SIG-M5 treated with dmso at 0.1 percent for 504 hours (cell line): ENCODE data around the gene VOPP1.

Source experiments
- DNase-seq: peaks from one replicate; lab custom pipeline; 2025; ENCODE audit not compliant: unreplicated experiment; lab: John Stamatoyannopoulos, UW

Gene VOPP1

DNA sequence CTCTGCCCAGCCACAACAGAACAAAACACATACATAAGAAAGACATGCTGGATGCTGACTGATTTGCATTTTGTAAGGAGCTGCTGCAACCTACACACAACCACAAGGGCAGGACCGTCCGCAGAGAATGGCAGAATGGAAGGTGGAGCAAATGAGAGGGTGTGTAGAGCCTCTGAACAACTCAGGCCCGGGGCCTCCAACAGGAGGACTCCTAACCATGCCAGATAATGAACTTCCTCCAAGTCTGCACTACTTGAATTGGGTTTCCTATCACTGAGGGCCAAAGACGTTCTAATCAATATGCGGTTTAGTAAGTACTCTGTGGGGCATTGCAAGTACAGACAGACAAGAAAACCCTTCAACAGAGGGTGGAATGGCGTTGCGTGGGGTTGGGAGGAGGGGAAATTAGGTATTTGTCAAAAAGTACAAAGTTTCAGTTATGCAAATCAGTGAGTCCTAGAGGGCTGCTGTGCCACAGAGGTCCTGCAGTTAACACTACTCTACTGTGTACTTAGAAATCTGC, 14.6 kb downstream of the VOPP1 start:
- no peak for DNase-seq

DNA sequence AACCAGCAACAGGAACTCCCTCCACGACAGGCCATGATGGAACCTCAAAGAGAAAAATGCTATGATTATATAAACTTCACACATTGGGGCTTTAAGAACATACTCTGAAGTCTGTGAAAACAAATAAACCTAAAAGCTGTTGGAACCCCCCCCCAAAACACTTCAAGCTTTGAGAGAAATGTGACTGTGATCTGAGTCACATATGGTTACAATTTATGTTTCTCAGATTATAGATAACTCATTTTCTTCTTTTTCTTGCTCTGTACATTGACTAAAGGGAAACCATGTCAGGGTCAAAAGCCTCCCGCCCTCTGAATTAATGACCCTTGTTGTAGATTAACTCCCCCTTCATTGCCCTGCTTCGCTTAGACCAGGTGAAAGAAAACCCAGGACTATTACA, 15.8 kb downstream of the VOPP1 start:
- DNase-seq = no peak

DNA sequence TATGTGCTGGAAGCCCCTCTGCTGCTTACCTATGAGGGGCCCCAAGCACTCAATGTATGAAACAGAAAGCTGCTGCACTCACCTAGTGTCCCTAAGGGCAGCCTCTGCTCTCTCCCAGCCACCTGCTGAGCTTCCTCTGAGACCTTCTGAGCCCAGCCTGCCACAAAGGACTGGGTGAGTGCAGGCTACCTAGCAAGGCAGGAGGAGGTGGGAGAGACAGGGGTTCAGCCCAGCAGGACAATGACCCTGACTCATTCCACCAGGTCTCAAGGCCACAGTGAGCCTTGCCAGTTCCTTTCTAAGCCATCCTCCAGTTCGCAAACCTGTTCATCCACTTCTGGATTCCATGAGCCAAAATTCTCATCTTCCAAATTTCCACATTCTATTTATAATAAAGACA, 16.3 kb downstream of the VOPP1 start:
- no peak for DNase-seq

DNA sequence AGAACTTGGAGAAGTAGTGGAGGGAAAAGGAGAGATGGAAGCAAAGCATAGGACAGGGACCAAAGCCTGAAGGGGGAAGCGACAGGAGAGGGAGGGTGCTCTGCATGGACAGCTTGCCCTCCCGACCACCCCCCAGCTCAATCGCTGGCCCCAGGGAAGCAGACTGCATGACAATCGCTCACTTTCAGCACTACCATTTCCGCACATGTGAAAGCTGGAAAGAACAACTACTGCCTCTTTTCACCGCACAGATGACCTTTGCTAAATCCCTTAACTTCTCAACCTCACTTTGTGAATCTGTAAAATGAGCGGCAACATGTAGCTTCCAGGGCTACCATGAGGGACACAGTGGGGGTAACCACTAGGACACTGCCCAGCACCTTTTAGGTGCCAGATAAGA, 17.1 kb downstream of the VOPP1 start:
- no peak for DNase-seq

DNA sequence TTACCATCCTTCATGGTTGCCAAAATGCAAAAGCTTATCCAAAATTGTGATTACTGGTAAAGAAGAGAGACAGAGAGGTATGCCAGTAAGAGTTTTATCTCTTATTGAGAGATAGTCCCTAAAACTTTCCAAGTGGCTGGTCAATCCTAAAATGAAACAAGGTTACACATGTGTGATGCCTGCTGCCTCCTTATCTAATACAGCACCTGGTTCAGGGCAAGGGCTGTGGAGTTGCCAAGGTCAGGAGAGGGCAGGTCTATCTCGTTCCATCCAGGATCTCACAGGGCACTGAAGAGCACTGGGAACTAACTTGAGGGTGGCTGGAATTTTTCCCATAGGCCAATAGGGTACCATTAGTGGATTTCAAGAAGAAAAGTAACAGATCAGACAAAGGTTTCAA, 18.3 kb downstream of the VOPP1 start:
- no peak for DNase-seq

DNA sequence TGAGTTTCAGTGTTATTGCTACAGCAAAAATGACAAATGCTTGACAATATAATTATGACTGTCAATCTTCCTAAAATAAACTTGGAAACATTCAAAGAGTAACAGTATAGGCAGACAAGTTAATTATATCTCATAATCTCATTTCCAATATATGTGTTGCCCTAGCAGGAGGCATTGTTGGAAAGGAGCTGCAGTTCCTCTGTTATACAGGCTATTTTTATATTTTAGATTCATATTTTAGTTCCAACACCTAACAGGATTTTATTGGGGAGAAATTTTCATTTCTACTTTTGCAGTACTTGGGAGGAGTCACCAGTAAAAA, 19.3 kb downstream of the VOPP1 start:
- DNase-seq = no peak

DNA sequence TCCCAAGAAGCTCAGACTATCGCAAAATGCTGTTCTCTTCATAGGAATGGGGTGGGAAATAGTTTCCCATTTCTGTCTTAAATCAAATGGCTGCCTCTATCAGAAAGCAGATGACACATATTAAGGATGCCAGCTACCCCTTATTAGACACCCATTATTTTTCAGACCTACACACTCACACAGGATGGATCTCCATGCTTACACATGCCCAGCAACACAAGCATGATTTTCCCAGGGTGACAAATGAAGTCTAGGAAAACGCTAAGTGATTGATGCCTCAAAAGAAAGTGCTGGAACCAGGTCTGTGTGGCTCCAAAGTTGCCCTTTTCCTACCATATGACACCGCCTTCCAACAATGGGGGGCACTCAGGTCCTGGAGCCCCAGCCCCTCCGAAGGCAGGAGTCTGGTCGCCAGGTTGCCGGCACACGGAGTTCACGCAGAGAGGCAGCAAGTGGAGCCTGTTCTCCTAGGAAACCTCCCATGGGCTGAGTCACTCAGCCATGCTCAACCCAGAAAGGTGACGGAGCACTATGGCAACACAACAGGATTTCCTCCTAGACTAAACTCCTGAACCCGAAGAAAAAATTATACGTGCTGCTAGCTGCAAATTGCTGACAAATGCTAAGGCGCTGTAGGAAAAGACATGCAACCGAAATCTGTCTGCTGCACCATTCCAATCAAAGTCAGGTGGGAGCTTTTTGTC, 19.8 kb downstream of the VOPP1 start:
- peak; percentile 39 for DNase-seq

DNA sequence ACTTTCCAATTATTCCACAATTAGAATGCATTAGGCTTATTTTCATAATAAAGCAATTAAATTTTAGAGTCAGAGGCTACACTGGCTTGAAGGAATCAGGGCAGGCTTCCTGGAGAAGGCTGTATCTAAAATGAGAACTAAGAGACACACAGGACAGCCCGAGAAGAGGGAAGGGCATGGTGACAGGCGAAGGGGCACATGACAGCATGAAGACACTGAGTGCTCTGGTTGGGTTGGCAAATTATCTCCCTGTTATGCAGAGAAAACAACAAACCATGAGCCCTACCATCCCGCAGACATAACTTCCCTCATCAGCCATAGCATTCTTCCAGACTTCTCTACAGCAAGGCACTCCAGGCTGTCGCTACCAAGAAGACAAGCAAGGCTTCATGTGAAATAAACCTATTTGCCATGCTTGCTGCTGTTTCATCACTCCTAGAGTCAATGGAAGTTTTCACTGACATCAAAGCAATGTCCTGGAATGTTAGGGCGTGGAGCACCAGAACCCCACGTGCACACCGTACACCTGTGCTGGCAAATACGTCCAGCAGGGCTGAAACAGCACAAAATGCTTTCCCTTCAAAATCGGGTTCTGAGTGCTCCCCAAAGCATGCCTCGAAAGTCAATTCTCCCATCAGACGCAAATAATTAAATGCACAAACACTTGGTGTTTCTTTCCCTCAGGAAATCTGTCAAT, 21.3 kb downstream of the VOPP1 start:
- DNase-seq = no peak

DNA sequence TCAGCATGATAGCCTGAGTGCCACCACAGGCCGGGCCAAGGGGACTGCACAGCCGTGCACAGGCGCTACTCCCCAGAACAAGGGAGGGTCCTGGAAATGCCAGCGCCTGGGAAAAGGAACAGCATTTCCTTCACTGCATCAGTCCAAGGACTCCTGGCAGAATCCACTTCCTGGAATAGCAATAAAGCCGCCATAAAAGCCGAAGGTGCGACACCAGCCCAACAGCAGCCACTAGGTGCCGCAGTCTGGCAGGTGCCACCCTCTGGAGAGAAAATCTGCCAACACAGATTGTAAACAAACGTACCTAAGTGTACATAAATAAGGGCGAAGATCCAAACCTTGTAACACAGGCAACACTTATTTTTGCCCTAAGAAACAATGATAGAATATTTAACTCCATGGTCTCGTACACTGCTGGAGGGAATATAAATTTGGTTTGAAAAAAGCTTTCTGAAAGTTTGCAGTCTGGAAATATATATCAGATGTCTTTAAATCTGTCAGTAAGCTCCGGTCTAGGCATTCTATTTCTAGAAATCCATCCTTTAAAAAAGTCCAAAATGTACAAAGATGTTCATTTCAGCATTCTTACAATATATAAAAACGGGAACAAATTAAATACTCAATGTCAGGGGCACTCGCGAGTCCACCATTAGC, 22.2 kb downstream of the VOPP1 start:
- DNase-seq = peak; percentile 6

DNA sequence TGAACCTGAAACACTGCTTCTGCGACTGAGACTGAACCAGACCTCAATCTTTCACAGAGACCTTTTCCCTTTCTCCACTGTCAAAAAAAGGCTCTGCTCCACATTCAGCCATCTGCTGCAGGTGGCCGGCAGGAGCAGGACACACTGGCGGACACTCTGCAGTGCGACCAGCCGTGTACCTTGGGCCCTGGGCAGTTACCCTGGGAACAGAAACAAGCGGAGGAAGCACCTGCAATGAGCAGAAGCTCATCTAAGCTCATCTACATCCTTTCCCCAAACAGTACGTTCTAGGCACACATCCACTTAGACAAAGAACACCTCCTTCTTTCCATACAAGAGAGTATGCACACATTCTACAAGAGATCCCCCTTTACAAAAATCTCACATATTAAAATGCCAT, 22.8 kb downstream of the VOPP1 start:
- no peak for DNase-seq

DNA sequence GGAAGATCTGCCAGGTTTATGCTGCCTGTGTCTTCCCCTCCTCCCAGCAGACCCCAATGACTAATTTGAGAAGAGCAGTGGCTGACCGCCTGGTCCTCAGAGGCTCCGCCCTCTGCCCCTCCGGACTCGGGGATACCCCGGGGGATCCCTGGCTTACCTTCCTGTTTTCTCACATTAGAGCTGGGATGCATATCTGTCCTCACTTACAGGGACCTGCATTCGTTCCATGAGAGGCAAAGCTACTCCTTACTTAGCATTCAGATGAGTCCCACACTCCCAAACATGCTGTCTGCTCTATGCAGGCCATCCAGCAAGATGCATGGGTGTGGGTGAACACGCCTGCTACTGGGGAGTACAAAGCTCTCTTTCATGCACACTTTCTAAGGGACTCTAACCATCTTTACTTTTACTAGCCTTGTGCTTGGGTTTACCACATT, 24.0 kb downstream of the VOPP1 start:
- no peak for DNase-seq

DNA sequence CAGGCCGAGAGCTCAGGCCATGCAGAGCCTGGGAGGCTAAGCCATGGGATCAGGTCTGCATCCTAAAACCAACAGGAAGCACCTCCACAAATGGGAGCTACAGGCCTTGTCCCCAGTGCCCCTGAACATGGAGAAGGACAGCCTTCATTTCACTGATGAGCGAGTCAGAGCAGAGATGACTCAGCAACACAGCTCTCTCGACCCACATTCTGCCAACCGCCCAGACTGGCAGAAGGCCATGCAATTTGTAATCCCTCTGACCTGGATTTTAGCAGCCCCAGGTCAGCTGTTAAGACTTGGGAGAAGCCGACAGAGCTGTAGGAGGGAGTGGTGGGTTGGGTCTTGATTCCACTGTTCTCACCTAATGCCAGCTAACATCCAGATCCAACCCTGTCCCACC, 25.5 kb downstream of the VOPP1 start:
- peak; percentile 9 for DNase-seq

DNA sequence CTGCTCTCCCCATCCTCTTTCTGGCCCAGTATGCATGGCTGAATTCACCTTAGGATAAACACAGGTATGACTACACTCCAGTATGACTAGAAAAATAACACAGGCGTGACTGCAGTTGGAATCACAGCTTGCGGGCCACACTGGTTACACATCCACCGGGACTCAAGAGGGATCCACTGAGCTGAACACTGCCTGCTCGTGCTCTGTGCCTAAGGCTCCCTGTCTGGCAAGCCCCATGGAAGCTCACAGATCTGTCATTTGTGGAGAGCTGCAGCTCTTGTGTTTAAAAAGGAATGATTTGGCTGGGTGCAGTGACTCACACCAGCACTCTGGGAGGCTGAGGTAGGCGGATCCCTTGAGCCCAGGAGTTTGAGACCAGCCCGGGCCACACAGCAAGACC, 26.8 kb downstream of the VOPP1 start:
- DNase-seq = no peak

DNA sequence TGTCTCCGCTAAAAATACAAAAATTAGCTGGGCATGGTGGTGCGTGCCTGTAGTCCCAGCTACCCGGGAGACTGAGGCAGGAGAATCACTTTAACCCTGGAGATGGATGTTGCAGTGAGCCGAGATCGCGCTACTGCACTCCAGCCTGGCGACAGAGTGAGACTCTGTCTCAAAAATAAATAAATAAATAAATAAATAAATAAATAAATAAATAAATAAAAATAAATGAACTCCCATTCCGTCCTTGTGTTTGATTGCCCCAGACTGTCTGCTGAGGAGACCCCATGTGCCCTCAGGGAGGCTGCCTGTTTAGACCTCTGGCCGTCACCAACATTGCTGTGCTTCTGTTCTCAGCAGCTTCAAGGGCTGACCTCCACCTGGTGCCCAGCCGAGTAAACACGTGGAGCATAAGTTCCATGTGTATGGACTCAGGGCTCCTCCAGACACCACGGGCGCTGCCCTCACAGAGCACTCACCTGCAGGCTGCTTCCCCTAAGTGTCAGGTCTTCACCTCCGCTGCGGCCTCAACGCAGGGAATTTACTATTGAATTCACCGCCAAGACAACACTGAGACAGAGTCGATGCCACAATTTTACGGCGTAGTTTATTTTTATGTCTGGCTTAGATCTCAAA, 32.0 kb downstream of the VOPP1 start:
- no peak for DNase-seq

DNA sequence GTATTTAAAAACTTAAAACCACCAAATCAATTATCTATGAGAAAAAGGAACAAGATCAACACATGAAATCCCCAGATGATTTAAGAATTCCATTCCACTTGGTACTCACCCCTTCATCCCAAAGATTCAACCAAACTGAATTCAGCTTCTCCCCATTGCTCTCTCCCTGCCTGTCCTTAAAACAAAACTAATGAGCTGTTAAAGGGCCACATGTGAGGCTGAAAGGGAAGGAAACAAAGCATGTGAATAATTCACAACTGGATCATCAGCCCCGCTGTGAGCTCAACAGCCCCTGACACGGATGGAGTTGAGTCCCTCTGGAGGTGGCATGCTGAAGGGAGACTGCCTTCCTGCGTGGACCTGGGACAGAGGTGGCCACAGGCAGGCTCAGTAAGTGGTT, 32.9 kb downstream of the VOPP1 start:
- no peak for DNase-seq

DNA sequence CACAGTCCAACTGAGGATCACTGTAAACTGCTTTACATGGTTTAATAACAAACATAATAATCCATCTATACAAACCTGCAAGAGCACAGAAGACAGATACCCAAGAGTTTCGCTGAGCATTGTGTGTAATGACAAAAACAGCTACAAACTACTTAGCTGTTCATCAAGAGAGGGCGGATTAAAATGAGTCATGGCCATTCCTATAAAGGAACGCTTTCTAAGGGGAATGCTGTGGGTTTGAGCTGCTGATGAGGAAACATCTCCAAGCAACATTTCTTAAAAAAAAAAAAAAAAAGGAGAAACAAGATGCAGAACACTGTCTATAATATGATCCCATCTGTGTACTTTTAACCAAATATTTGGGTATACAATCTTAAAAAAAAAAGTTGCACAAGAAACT, 33.8 kb downstream of the VOPP1 start:
- no peak for DNase-seq

DNA sequence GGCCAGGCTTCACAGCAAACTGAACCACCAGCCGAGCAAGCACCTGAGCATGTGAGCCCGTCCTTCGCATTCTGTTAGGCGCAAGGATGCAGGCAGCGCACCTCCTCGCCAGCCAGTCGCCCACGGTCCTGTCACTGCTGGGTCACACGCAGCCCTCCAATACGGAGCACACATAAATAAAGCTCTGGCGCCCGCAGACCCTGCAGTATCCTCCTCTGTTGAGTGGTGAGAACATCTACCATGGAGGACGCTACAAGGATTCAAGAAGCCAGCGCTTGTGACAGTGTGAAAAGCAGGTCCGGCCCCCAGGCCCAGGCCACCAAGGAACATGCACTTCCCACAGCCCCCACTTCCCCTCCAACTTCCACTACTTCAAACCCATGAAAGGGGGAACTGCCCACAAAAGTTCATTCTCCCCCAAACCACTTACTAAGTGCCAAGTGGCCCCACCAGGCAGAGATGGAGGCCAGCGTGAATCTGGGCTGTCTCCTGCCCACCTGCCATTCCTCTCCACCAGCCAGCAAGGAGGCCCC, 34.8 kb downstream of the VOPP1 start:
- no peak for DNase-seq

DNA sequence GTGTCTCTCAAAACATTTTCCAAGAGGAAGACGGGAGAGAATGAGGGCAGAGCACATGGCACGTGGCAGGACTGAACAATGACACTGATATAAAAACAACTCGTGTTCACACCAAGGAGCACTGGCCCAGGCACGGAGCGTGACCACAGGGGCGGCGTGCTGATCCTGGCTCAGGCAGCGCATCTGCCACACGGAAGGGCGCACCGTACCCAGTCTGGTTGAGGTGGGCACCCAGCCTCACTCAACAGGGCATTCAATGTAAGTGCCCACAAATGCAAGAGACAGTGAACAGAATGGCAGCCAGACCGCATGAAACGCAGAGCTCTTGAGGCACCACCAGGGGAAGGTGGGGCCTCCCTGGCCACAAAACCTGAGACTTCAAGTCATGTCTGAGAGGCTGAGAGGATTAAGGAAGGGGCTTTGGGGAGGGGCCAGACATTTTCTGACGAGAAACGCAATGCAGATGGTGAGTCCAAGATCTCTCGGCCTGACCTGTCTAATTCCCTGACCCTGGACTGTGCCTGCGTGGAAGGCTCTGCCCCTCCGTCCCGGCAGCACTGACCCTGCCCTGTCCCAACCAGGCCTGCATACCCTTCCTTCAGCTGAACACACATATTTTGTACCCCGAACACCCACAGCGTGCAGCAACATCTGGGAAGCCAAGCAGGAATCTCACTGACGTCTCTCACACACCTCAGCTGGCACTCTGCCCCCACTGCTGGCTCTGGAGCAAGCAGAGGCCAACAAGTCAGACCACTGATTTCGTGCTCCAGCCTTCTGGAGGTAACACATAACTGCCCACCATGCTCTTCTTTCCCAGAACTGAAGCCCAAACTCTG, 35.5 kb downstream of the VOPP1 start:
- DNase-seq = no peak

DNA sequence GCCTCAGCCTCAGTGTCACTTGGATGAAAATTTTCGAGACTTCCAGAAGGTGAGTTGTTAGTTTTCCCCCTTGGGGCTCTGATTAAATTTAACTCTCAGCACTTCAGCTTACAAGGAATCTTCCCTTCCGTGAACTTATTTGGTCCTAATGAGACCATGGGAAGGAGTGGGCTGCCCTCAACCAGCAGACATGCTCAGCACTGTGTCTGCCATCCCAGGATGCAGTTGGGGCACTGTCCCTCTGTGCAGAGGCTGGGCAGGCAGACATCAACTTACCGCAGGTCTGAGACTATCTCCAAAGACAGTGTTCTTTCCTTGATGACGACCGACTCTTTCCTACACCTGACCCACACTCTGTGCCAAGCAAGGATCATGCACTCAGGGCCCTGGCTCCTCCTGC, 36.7 kb downstream of the VOPP1 start:
- DNase-seq = no peak

DNA sequence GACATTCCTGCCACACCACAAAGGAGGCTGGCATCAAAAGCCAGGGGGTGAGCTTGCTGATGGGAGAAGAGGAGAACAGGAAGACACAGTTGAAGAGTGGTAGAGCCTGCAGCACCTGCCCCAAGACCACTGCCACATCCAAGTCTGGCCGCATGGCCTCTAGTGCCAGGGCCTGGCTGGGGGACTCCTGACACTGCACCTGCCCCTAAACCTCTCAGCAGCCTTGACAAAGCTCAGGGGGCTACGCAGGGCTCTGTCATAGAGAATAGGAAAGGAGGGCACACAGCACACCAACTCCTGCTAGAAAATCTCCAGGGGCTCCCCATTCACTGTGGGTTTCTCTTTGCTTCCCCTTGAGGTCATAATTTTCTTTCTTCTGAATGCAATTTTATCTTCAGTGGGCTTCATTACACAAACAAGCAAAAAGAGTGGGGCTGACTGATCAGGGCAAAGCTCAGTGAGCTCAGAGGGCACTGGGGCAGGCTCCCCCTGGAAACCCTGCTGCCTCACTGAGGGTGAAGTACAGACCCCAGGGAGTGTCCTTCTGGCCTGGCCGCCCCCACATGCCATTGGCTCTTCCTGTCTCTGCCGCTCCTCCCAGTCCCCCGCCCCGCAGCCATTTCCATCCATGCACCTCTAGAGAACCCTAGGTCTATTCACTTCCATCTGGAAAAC, 37.2 kb downstream of the VOPP1 start:
- no peak for DNase-seq
